Endothelial cell (in vitro differentiated cells): ENCODE measurements around the gene WDR59. TPM values are rescaled to one million over a fixed set of nuclear protein-coding genes. Genes with fewer than 3 reads are reported as not detected.

Source experiments
- DNase-seq: peaks from one replicate; pipeline ENCODE4 v3.0.0; 2021; ENCODE audit warnings: low spot score
- H3K27ac Mint-ChIP-seq: one replicate; pipeline ENCODE4 v1.8.0; 2021; ENCODE audit warnings: mixed read lengths, inconsistent platforms; ENCODE audit not compliant: unreplicated experiment
- H3K27me3 Mint-ChIP-seq: one replicate; pipeline ENCODE4 v1.8.0; 2021; ENCODE audit warnings: mild to moderate bottlenecking, moderate library complexity, mixed read lengths, inconsistent platforms; ENCODE audit not compliant: unreplicated experiment
- H3K36me3 Mint-ChIP-seq: one replicate; pipeline ENCODE4 v1.8.0; 2021; ENCODE audit warnings: mild to moderate bottlenecking, low read depth, mixed read lengths, inconsistent platforms; ENCODE audit not compliant: unreplicated experiment
- H3K4me1 Mint-ChIP-seq: one replicate; pipeline ENCODE4 v1.8.0; 2021; ENCODE audit warnings: mild to moderate bottlenecking, mixed read lengths, inconsistent platforms; ENCODE audit not compliant: unreplicated experiment
- H3K4me3 Mint-ChIP-seq: one replicate; pipeline ENCODE4 v1.8.0; 2021; ENCODE audit warnings: mild to moderate bottlenecking, mixed read lengths, inconsistent platforms; ENCODE audit not compliant: unreplicated experiment
- H3K9me3 Mint-ChIP-seq: one replicate; pipeline ENCODE4 v1.8.0; 2021; ENCODE audit warnings: mixed read lengths, inconsistent platforms; ENCODE audit not compliant: unreplicated experiment
- CTCF ChIP-seq: fragments of 200-600 bp; sonication (generic); IDR thresholded peaks from one replicate; pipeline ENCODE4 v1.5.0; 2021; ENCODE audit warnings: antibody characterized with exemption; ENCODE audit not compliant: unreplicated experiment
- total RNA-seq: library from RNA; stranded (reverse); fragmentation: NEBNext Ultra II Directional; extraction: Animal tissue kit (Norgen Biotek cat#: 25700); gene quantifications from one replicate; pipeline ENCODE4 v1.2.1, GENCODE V29; 2021; ENCODE audit not compliant: unreplicated experiment

WDR59 gene
- total RNA-seq, 1 donor from 2014 or later = 107 TPM

GRCh38 chr16:74830648-74831047 is 154.3 kb downstream of the WDR59 start:
- no peak for TF ChIP-seq CTCF
- Mint-ChIP-seq H3K27me3 (no peaks in the 10 kb centered on the region), H3K4me3 (no peak overlapping the region), H3K27ac (no peak overlapping the region), H3K4me1 (no peaks in the 10 kb centered on the region), H3K36me3 (no peaks in the 10 kb centered on the region), H3K9me3 (no peaks in the 10 kb centered on the region)
- no peak for DNase-seq

DNA sequence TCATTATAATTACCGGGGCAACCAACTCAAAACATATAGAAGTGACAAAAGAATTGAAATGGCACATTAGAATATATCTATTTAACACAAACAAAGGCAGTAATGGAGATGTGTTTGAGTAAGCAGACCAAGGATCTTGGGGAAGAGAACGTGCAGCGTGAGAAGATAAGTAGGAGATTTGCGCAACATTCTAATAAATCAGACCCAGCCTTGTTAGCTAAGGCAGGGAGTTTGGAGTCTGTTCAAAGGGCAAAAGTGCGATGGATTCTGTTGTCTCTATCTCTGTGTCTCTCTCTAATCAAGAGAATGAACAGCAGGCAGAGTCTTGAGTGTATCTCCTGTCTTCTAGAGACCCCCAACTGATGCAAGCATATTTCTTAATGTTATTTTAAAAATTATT is 155.3 kb downstream of the WDR59 start:
- no peaks in the 10 kb centered on the region for H3K9me3 Mint-ChIP-seq
- H3K27me3 Mint-ChIP-seq = no peaks in the 10 kb centered on the region
- DNase-seq = no peak
- no peak for TF ChIP-seq CTCF
- H3K36me3 Mint-ChIP-seq = no peaks in the 10 kb centered on the region
- H3K4me1 Mint-ChIP-seq = no peaks in the 10 kb centered on the region
- no peak overlapping the region for H3K4me3 Mint-ChIP-seq
- no peak overlapping the region for H3K27ac Mint-ChIP-seq

DNA sequence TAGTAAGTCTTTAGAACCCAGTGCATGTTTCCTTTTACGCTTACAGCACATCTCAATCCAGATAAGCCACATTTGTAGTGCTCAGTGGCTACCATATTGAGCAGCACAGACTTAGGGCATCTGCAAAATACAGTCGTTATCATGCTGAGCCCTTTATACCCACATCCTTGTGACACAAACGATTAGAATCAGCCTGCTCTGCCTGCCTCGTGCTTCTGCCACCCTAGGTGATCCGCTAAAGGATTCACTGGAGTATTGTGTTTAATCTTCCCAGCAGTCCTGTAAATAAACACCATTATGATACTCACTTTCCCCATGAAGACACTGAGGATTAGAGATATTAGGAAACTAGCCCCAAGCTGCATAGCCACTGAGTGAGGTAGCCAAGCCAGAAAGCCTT is 159.0 kb downstream of the WDR59 start:
- peaks cover 3% of the 10 kb centered on the region for H3K27me3 Mint-ChIP-seq
- H3K36me3 Mint-ChIP-seq = no peaks in the 10 kb centered on the region
- no peak for TF ChIP-seq CTCF
- H3K4me1 Mint-ChIP-seq = no peaks in the 10 kb centered on the region
- no peak overlapping the region for H3K27ac Mint-ChIP-seq
- DNase-seq = no peak
- H3K4me3 Mint-ChIP-seq = no peak overlapping the region
- H3K9me3 Mint-ChIP-seq = no peaks in the 10 kb centered on the region

DNA sequence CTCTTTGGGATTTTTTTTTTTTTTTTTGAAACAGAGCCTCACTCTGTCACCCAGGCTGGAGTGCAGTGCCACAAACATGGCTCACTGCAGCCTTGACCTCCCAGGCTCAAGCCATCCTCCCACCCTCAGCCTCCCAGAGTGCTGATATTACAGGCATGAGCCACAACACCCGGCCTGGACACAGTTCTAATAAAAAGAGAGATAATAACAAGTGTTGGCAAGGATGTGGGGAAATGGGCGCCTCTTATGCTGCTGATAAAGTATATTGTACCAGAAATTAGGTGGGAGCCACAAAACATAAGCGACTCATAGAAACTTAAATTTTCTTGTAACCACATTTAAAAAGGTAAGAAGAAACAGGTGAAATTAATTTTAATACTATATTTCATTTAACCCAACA is 159.9 kb downstream of the WDR59 start:
- Mint-ChIP-seq H3K36me3 (no peaks in the 10 kb centered on the region), H3K4me3 (no peak overlapping the region), H3K9me3 (no peaks in the 10 kb centered on the region), H3K27ac (no peak overlapping the region), H3K27me3 (peaks cover 3% of the 10 kb centered on the region), H3K4me1 (no peaks in the 10 kb centered on the region)
- TF ChIP-seq CTCF = no peak
- DNase-seq = no peak

Other genes starting within 250 kb of the WDR59 start
- gene FA2H, start 210.3 kb downstream of the WDR59 start, total RNA-seq = not detected
- gene ZNRF1, start 13.9 kb upstream of the WDR59 start, total RNA-seq = 115 TPM
- gene LDHD, start 131.7 kb upstream of the WDR59 start, total RNA-seq = 0.36 TPM
- 12.0 TPM for gene ZFP1, start 163.4 kb upstream of the WDR59 start, total RNA-seq
- not detected for gene CTRB2, start 222.0 kb upstream of the WDR59 start, total RNA-seq
- gene CTRB1, start 233.9 kb upstream of the WDR59 start, total RNA-seq = not detected